NT2/D1 (cell line): ENCODE data around the gene ZKSCAN4.

ENCODE experiments used
- SUZ12 ChIP-seq: IDR thresholded peaks from 2 replicates; pipeline ENCODE4 v1.6.1; 2011; ENCODE audit not compliant: insufficient read length, insufficient read depth; ENCODE audit errors: extremely low read depth
- YY1 ChIP-seq: IDR thresholded peaks from 2 replicates; pipeline ENCODE4 v1.6.1; 2011; ENCODE audit not compliant: insufficient read length, insufficient read depth

GRCh38 chr6:28224131-28225055 lies 27.7 kb downstream of the ZKSCAN4 start:
- no peak for TF ChIP-seq SUZ12
- TF ChIP-seq YY1: no peak
